ENCODE results near the gene PLPPR5.

PLPPR5 gene

GRCh38 chr1:98849969-98850636 lies 154.6 kb downstream of the PLPPR5 start:
- DNase-seq (ENCODE audit: low read depth, low spot score) = no peak

DNA sequence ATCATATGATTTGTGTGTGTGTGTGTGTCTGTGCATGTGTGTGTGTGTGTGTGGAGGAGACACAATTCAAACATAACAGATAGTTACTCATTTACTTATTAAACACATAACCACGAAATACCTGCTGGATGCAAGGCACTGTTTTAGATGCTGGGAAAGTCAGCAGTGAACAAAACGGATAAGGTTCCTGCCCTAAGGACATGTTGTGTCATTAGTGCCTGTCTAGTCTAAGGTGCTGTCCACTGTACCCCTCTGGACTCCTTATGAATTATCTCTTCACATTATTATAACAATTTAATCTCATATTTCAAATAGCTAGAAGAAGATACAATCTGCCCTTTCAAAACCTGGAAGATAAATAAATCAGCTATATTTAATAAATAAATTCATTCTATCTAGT lies 162.4 kb downstream of the PLPPR5 start:
- no peak for DNase-seq (ENCODE audit: low read depth, low spot score)
